Fibroblast of villous mesenchyme (primary cell): ENCODE measurements around the gene EDA. TPM values are rescaled to one million over a fixed set of nuclear protein-coding genes. Genes with fewer than 3 reads are reported as not detected.

ENCODE experiments used
- DNase-seq: peaks from one replicate; pipeline ENCODE4 v3.0.0-alpha.2; 2010; ENCODE audit warnings: low read depth
- H3K4me3 ChIP-seq: 2 replicates; pipeline ENCODE4 v1.5.1; 2011; ENCODE audit warnings: low read depth, mild to moderate bottlenecking, low read length
- CTCF ChIP-seq: IDR thresholded peaks from 2 replicates; pipeline ENCODE4 v1.5.1; 2012; ENCODE audit warnings: low read depth, mild to moderate bottlenecking, low read length; ENCODE audit not compliant: insufficient read depth
- total RNA-seq: library from RNA; depleted of rRNA; stranded (reverse); fragments of >200 nt; gene quantifications from 2 replicates; pipeline ENCODE4 v1.2.3, GENCODE V29; 2012

The EDA gene
- total RNA-seq, result under 0.01 TPM in 1 of 2 replicates, not detected in the other

GRCh38 chrX:69615779-69616456, at the start of gene EDA:
Gene EDA, plus strand, starts transcription at chrX:69616113.
- peak; percentile 47 for DNase-seq
- peak within 1 kb of the TSS; percentile 40 for H3K4me3 ChIP-seq
- TF ChIP-seq CTCF, result no peak

GRCh38 chrX:69568828-69569227, 47.1 kb upstream of the EDA start:
- H3K4me3 ChIP-seq, result no peak overlapping the region
- no peak for DNase-seq
- TF ChIP-seq CTCF, result no peak

- no peak for DNase-seq
- no peak overlapping the region for H3K4me3 ChIP-seq
- TF ChIP-seq CTCF, result no peak
Measured at GRCh38 chrX:69597399-69597798, 18.5 kb upstream of the EDA start.

- H3K4me3 ChIP-seq, result no peak overlapping the region
- TF ChIP-seq CTCF, result no peak
- no peak for DNase-seq
Measured at GRCh38 chrX:69600182-69600581, 15.7 kb upstream of the EDA start.

- no peak for TF ChIP-seq CTCF
- DNase-seq, result peak; percentile 11
- H3K4me3 ChIP-seq, result no peak overlapping the region
Measured at GRCh38 chrX:69603566-69604194, 12.2 kb upstream of the EDA start.

GRCh38 chrX:69605521-69605920, 10.4 kb upstream of the EDA start:
- DNase-seq, result no peak
- H3K4me3 ChIP-seq, result no peak overlapping the region
- no peak for TF ChIP-seq CTCF
